ENCODE measurements around the gene THADA.
"Not testable (repeated sequence)": the region's sequence is repeated elsewhere in the genome, so short reads cannot be mapped to it uniquely, and the experiment has no call there.

The THADA gene

DNA sequence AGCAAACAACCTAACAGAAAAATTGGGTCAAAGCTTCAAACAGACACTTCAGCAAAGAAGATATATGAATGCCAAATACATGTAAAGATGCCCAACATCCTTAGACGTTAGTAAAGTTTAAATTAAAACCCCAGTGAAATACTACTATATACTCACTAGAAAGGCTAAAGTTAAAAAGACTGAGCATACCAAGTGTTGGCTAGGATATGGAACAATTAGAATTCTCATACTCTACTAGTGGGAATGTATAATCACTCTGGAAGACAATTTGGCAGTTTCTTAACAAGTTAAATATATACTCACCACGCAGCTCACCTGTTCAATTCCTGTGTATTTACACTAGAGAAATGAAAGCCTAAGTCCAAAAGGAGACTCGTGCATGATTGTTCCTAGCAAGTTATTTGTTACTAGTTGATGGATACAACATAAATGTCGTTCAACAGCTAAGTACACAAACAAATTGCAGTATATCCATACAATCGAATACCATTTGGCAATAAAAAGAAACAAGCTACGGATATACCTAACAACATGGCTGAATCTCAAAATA, 185.7 kb downstream of the THADA start:
- DNase-seq: no peak

DNA sequence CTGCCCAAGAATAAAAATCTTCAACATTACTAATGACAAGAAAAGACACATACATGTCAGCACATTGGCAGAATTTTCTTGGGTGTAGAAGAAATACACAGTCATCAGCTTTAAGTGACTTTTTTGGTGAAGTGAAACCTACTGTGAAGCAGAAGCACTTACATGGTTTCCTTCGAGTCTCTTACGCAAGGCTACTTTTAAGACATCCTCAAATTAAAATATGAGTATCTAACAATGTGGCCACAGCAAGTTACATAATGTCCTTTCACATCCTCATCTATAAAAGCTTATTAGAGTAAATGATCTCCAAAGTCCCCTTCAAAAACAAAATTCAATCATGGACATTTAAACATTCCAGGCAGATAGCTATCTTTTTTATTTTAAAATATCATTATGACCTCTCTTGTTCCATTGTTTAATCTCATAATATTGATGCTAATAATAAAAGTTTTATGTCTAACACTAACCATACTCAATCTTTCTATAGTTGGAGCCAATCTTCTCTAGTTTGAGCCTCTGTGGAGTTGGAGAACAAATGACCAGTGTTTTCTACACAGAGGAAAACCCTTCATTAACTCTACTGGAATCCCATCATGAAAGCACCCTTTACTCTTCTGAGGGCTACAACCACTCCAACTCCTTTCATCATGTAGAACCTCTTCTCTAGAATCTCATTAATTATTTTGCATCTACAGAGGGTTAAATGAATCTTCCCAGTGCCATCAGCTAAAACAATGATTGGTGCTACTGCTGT, 187.3 kb downstream of the THADA start:
- DNase-seq: no peak

GRCh38 chr2:43407935-43408334, 187.9 kb downstream of the THADA start:
- DNase-seq: no peak

DNA sequence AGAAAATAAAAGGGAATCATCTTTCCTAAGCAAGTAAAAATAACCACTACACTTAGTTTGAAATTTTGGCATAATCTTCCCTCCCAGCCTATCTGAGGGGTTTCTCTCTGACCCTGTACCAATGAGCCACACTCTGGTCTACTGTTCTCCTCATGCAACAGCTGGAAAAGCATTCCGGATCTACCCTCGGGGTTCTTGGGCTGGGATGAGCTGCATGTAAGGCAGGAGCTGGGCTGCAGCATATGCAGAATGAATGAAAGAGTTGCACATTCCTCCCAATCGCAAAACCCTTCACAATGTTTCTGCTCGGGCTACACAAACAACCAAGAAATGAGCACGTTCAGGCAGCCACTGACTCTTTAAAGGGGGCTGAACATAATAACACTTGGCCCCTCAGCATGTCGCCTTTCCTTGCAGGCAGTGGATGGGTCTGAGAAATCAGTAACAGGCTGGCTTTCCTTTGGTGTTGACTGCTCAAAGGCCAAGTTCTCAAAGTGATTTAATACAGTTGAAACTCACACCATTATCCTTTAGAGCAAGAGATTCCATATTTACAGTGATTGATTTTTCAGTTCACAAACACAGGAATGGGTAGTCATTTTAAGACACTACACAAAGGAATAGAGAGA, 189.1 kb downstream of the THADA start:
- no peak for DNase-seq

GRCh38 chr2:43405829-43406228, 190.0 kb downstream of the THADA start:
- no peak for DNase-seq

GRCh38 chr2:43402452-43402937, 193.3 kb downstream of the THADA start:
- DNase-seq: no peak

GRCh38 chr2:43402002-43402401, 193.8 kb downstream of the THADA start:
- no peak for DNase-seq

DNA sequence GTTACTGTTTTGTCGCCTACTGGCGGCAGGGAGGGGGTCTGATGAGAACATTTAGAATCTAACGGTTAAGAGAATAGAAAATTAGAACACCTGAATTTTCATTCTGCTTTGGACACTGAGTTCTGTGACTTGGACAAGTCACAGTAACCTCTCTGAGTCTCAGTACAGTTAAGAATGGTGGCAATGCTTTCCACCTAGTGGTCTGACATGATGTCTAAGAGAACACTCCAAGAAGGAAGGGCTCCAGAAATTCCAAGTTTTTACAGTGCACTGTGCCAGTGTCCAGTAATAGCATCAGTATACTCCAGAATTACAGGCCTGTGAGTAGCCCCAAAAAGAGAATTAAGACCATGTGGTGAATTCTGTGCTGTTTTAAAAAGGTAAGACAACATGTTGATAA, 195.3 kb downstream of the THADA start:
- no peak for DNase-seq

- DNase-seq: no peak
Measured at GRCh38 chr2:43399515-43400264, 196.1 kb downstream of the THADA start.

- no peak for DNase-seq
Measured at GRCh38 chr2:43399098-43399497, 196.7 kb downstream of the THADA start.

DNA sequence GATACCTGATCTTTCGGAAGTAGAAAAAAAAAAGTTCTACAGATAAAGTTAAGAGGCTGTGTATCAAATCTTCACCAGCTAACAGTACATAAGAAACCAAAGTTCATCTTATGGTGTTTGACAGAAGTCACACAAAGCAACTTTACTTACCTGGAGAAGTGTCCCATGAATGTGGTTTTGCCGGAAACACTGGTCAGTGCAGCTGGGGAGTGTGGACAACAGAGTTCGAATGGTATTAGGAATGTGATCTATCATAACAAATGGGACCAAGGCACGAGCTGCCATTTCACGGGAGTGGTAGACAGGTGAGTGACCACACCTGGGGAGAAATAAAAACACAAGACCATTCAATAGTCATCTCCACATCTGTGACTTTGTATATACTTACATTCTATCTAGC, 198.0 kb downstream of the THADA start:
- no peak for DNase-seq

DNA sequence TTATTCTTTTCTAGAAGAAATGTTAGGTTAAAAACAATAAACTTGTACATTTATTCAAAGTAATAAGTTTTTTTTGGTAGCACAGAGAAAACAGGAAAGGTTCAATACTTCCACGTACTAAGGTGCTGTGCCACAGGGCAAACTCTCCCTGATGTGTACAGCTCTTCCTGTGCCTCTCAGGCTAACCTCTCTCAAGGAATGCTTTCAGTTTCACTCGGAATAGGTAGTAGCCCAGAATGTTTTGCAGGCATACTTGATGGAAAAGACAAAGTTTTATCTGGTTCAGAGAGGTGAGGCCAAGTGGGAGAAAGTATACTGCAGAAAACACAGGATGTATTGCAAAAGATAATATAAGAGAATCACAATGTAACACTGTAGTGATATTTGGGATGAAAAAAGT, 198.4 kb downstream of the THADA start:
- no peak for DNase-seq

DNA sequence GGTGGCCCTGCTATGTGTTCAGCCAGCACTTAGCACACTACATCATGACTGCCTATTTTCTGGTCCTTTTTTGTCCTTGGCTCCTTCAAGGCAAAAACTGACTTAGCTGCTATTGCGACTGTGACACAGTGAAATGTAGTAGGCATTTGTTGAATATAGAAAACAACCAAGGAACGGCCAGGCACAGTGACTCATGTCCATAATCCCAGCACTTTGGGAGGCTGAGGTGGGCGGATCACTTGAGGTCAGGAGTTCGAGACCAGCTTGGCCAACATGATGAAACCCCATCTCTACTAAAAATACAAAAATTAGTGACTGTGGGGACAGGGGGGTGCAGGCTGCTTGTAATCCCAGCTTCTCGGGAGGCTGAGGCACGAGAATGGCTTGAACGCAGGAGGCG, 199.5 kb downstream of the THADA start:
- DNase-seq: not testable (repeated sequence)

GRCh38 chr2:43393918-43394317, 201.9 kb downstream of the THADA start:
- no peak for DNase-seq

DNA sequence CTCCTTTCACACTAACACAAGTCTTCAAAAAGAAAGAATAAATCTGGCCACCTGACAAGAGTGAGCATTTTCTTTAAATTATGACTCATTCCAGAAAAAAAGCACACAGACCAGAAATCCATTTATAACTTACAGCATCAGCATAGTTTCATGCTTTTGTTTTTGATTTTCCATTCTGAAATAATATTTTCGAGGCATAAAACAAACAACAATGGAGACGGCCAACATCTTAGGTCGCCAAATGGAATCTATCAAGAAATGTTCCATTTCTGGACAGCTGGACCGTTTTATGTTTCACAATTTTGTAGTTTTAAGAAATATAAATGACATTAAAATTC, 204.0 kb downstream of the THADA start:
- DNase-seq: no peak

DNA sequence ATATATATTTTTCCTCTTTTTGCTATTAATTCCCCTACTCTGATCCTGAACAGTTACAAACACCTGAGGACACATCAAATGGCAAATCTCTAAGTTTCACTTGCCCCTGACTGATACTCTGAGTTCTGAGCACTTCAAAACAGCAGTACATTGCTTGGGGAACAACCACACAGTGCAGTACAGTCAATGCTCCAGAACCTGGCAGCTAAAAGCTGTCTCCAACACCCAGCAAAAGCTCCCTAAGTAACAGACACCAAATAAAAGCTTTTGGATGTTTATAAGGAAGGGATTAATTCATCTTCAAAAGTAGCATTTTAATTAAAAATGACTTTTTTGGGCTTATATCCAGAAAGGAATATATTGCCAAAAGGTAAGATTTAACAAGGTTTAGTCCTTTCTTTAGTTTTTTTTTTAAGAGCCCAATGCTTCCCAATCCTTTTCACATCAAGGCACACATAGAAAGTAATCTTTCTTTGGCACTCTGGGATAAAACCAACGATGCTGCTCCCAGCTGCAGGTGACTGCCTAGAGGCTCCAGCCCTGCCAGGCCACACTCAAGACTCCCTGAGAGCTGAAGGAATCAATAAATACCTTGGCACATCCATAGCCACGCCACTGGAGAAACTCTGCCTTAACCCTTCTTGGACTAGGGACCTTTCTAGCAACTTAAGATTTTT, 204.5 kb downstream of the THADA start:
- no peak for DNase-seq

DNA sequence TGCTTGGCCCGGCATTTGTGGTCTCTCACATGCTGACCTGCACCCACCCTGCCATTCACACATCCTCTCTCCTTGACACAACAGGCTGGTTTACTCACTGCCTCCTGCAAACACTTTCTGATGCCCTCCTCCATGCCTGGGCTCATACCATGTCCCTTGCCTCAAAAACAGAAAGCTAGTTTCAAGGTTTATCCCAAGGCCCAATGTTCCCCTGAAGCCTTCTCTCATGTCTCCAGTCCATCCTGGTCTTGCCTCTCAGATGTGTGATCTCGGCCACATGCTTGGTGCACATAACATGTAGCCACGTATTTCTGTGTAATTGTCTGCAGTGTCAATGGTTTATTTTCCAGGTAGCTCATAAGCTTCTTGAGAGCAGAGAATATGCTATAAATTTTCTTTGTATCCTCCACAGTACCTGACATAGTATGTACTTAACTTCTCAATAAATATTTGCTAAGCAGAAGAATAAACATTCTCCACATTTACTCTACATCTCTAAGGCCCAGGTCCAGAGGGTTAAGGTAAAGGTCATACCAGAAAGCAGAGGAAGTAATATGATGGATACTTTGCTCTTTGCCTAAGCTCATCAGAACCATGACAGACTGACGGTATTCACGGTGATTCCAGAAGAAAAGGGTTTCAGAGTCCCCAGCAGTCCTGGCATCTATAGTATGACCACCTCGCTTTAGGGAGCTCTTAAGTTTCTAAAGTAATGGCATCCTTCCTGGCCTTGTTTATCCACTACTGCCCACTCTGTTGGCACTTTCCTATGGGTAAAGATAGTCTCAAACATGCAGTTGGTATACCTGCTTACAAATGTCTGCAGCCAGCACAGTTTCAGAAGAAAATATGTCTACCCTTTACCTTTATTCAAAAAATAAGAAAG, 206.0 kb downstream of the THADA start:
- no peak for DNase-seq

DNA sequence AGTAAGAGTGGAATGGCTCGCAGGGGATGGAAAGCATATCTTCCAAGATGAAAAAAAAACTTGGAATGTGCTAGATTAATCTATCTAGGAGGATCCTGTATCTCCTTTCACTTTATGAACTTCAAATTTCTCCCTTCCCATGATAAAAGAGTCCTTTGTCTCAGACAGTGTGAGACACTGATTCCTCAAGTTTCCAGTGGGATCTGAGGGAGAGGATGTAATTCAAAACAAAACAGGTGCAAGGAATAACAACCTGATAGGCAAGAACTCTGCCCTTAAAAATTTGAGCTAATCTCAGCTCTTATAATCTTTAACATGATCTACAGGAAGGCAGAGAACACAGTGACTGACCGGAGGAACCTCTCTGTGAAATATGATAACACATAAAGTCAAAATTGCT, 207.5 kb downstream of the THADA start:
- no peak for DNase-seq

DNA sequence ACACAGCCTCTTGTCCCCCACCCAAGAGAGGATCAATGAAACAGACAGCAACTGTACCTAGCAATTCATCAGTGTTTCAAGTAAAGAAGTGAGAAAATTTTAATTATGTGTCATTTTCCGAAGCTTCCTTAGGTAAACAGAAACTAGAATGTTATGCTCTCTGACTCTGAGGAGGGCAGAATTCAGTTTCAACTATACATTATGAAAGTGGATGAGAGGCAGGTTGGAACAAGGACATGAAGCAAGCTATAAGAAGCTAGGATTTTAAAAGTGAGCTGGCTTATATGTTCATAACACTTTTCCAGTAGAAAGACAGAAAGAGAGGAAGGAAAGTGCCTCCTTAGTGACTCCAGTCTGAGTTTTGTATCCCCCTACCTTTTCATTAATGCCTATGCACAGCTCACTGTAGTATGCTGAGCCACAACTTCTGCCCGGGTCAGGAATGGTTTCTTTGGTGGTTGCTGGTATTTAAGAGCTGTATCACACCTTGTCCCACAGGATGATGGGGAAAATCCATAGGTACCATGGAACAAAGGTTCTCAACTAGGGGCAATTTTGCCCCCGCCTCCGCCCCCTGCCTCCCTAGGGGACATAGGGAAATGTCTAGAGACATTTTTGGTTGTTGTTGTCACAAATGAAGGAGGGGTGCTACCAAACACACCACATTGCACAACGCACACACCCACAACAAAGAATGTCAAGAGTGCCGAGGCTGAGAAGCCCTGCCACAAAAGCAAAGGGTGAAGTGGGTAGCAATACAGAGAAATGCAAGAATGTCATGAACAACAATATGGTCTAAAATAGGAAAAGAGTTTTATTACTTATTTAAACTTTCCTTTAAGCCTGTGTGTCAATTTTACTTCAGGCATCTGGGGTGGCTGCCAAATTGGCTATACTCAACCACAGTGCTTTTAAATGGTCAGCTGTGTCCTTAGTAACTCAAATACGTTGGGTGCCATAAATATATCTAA, 208.5 kb downstream of the THADA start:
- DNase-seq: no peak

GRCh38 chr2:43386679-43387078, 209.2 kb downstream of the THADA start:
- not testable (repeated sequence) for DNase-seq

- no peak for DNase-seq
Measured at GRCh38 chr2:43384143-43384542, 211.7 kb downstream of the THADA start.

Data from CD4-positive, alpha-beta T cell treated with Interleukin-4 for 4 hours (primary cell).